Bronchial epithelial cell (primary cell): ENCODE measurements around the gene TSC2. TPM values are rescaled to one million over a fixed set of nuclear protein-coding genes. Genes with fewer than 3 reads are reported as not detected.

Experiments used
- DNase-seq: peaks from one replicate; pipeline ENCODE4 v3.0.0-alpha.2; 2010; ENCODE audit warnings: low read depth
- FAIRE-seq: peaks from 2 replicates; lab custom pipeline; 2011; peaks lifted over from hg19 to GRCh38; lab: Jason Lieb, UNC
- H3K27me3 ChIP-seq: 2 replicates; pipeline ENCODE4 v1.5.1; 2011; ENCODE audit warnings: low read length; ENCODE audit not compliant: control insufficient read depth, insufficient read depth
- H3K36me3 ChIP-seq: 2 replicates; pipeline ENCODE4 v1.5.1; 2011; ENCODE audit warnings: low read length; ENCODE audit not compliant: control insufficient read depth, insufficient read depth
- H3K4me3 ChIP-seq: 2 replicates; pipeline ENCODE4 v1.5.1; 2011; ENCODE audit warnings: mild to moderate bottlenecking, low read depth, low read length, control low read depth
- total RNA-seq: library from RNA; depleted of rRNA; stranded (reverse); fragments of >200 nt; gene quantifications from 2 replicates; pipeline ENCODE4 v1.2.1, GENCODE V29; 2014
- TF ChIP-seq, protein P1 (sequence below): IDR thresholded peaks from 2 replicates; pipeline ENCODE4 v1.5.1; 2011; ENCODE audit warnings: mild to moderate bottlenecking, moderate library complexity, low read length, control low read depth, inconsistent platforms; ENCODE audit not compliant: insufficient read depth, severe bottlenecking

Gene TSC2
- total RNA-seq, 1 donor from 2014 or later: 25.0 TPM

DNA sequence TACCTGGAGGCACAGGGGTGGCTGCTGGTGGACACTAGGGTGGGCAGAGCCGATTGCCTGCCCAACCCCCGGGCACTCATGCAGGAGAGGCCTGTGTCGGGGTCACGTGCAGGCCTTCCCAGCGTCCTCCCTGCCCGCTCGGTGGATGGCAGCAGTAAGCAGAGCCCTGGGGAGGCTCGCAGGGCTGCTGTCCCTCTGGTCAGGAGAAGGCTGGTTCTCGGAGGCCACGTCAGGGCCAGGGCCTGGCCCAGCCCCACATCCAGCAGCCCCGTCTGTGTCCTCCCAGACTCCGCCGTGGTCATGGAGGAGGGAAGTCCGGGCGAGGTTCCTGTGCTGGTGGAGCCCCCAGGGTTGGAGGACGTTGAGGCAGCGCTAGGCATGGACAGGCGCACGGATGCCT, 35.6 kb downstream of the TSC2 start:
- no peak overlapping the region for H3K4me3 ChIP-seq
- DNase-seq: no peak
- no peaks in the 10 kb centered on the region for H3K27me3 ChIP-seq
- TF ChIP-seq, protein P1, sequence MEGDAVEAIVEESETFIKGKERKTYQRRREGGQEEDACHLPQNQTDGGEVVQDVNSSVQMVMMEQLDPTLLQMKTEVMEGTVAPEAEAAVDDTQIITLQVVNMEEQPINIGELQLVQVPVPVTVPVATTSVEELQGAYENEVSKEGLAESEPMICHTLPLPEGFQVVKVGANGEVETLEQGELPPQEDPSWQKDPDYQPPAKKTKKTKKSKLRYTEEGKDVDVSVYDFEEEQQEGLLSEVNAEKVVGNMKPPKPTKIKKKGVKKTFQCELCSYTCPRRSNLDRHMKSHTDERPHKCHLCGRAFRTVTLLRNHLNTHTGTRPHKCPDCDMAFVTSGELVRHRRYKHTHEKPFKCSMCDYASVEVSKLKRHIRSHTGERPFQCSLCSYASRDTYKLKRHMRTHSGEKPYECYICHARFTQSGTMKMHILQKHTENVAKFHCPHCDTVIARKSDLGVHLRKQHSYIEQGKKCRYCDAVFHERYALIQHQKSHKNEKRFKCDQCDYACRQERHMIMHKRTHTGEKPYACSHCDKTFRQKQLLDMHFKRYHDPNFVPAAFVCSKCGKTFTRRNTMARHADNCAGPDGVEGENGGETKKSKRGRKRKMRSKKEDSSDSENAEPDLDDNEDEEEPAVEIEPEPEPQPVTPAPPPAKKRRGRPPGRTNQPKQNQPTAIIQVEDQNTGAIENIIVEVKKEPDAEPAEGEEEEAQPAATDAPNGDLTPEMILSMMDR: no peak
- peaks cover 29% of the 10 kb centered on the region for H3K36me3 ChIP-seq
- no peak for FAIRE-seq

DNA sequence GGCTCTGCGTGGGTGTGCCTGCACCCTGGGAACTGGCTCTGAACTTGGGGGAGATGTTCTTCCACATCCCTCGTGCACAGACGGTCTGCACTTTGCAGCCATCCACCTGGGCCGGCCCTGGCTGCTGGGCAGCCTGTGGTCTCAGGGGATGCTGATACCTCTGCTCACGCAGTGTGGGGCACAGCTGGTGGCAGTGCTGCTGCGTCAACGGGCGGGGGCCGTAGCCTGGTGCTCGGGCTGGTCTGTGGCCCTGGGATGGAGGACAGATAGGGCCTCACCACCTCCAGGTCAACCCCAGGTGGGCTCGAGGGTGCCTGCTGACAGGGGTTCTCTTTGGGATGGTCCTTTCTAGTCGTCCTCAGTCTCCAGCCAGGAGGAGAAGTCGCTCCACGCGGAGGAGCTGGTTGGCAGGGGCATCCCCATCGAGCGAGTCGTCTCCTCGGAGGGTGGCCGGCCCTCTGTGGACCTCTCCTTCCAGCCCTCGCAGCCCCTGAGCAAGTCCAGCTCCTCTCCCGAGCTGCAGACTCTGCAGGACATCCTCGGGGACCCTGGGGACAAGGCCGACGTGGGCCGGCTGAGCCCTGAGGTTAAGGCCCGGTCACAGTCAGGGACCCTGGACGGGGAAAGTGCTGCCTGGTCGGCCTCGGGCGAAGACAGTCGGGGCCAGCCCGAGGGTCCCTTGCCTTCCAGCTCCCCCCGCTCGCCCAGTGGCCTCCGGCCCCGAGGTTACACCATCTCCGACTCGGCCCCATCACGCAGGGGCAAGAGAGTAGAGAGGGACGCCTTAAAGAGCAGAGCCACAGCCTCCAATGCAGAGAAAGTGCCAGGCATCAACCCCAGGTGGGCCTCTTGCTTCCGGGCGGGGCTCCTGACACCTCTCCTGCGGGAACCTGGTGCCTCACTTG, 36.3 kb downstream of the TSC2 start:
- FAIRE-seq: no peak
- TF ChIP-seq, protein P1: no peak
- Histone ChIP-seq H3K27me3 (no peaks in the 10 kb centered on the region), H3K36me3 (peaks cover 32% of the 10 kb centered on the region), H3K4me3 (no peak overlapping the region)
- DNase-seq: no peak

DNA sequence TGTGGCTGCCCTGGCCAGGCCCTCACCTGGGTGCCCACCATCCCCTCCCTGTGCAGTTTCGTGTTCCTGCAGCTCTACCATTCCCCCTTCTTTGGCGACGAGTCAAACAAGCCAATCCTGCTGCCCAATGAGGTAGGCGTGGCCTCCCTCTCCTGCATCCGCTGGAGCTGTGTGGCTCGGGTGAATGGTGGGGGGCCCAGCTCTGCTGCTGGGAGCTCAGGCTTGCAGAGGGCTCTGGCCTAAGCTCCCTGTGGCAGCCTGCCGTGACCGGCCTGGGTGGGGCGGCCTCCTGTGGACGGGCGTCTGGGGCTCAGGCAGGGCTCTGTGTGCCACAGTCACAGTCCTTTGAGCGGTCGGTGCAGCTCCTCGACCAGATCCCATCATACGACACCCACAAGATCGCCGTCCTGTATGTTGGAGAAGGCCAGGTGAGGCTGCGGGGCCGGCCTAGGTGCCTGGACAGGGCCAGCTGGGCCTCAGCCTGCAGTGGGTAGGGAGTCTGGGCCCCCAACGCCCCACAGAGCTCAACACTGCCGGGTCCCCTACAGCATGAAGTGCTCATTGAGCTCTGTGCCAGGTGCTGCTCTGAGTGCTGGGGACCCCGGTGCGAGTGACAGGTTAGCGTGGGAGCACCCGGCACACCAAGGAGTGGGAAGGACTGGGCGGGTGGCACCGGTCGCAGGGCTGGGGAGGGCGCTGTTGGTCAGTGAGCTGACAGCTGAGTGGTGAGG, 37.3 kb downstream of the TSC2 start:
- no peaks in the 10 kb centered on the region for H3K27me3 ChIP-seq
- no peak for FAIRE-seq
- TF ChIP-seq, protein P1: no peak
- DNase-seq: no peak
- peaks cover 38% of the 10 kb centered on the region for H3K36me3 ChIP-seq
- H3K4me3 ChIP-seq: no peak overlapping the region

DNA sequence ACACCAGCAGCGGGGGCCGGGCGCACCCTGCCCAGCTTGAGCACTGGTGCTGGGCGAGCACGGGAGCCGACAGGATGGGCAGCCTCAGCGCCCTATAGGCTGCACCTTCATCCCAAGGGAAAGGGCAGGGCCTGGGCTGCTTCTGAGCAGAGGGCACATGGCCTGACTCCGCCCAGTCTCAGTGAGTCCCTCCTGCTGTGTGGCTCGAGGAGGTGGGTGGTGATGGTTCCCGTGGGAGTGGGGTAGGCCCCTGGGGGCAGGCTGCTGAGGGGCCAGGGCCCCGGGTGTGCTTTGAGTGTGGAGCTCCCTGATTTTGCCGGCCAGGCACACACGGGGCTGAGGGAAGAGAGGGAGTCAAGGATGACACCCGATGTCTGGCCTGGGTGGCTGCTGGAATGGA, 37.9 kb downstream of the TSC2 start:
- no peak overlapping the region for H3K4me3 ChIP-seq
- TF ChIP-seq, protein P1: no peak
- DNase-seq (no peak), FAIRE-seq (no peak)
- H3K27me3 ChIP-seq: no peaks in the 10 kb centered on the region
- H3K36me3 ChIP-seq: peaks cover 44% of the 10 kb centered on the region

DNA sequence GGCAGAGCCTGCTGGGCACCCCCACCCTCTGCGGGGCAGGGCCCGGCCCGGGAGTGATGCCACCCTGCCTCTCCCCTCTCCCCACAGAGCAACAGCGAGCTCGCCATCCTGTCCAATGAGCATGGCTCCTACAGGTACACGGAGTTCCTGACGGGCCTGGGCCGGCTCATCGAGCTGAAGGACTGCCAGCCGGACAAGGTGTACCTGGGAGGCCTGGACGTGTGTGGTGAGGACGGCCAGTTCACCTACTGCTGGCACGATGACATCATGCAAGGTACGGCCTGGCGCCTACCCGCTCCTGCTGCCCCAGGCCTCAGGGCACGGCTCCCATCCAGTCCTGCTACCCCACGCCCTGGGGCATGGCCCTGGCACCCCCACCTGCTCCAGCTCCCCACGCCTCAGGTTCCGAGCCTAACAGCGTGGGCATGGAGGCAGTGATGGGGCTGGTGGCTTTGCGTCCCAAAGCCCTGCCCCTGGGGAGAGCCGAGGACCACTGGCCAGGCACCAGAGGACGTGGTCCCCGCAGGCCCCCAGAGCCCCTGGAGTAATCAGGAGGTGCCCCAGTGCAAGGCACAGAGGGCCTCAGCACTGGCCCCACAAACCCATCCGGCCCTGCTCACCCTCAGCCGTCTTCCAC, 38.4 kb downstream of the TSC2 start:
- TF ChIP-seq, protein P1: no peak
- no peak for FAIRE-seq
- Histone ChIP-seq H3K36me3 (peaks cover 43% of the 10 kb centered on the region), H3K4me3 (no peak overlapping the region), H3K27me3 (no peaks in the 10 kb centered on the region)
- DNase-seq: no peak
